Brain microvascular endothelial cell (primary cell): ENCODE measurements around the gene TRIM9.

Source experiments
- DNase-seq: peaks from one replicate; pipeline ENCODE4 v3.0.0-alpha.2; 2020
- H3K27ac ChIP-seq: fragments of 250-450 bp; sonication (Bioruptor Pico); 2 replicates; pipeline ENCODE4 v1.5.1; 2020; ENCODE audit warnings: mild to moderate bottlenecking, moderate library complexity
- H3K27me3 ChIP-seq: fragments of 250-450 bp; sonication (Bioruptor Pico); replicated peaks from 2 replicates; pipeline ENCODE4 v1.5.1; 2020; ENCODE audit warnings: mild to moderate bottlenecking
- H3K36me3 ChIP-seq: fragments of 250-450 bp; sonication (Bioruptor Pico); replicated peaks from 2 replicates; pipeline ENCODE4 v1.5.1; 2020; ENCODE audit warnings: mild to moderate bottlenecking
- H3K4me3 ChIP-seq: 2 replicates; pipeline ENCODE4 v1.5.1; 2011; ENCODE audit warnings: low read depth, mild to moderate bottlenecking, control low read depth, low read length, moderate library complexity
- in situ Hi-C: cut with HindIII; loops from 2 replicates; pipeline ENCODE4 v1.10.0; 2017; ENCODE audit warnings: low sequenced_read_pairs, low pct_ligation_motif_present
- TF ChIP-seq, protein P1 (sequence below): IDR thresholded peaks from 2 replicates; pipeline ENCODE4 v1.5.1; 2011; ENCODE audit warnings: low read depth, mild to moderate bottlenecking, moderate library complexity, low read length, control low read depth, inconsistent platforms; ENCODE audit errors: missing control alignments

TRIM9 gene

DNA sequence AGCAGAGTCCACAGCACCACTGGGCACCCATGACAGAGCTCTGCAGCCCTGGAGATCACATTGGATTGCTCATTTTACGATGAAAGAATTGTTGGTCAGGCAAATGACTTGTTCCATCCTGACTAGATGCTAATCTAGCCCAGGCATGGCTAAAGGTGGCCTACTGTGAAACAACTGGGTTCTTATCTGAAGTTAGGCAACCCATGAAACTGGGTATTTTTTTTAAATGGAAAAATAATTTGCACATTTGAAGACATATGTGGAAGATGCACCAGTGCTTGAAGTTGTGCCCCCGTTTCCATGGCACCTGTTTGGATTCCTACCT, 158.9 kb downstream of the TRIM9 start:
- DNase-seq = no peak
- H3K36me3 ChIP-seq = peaks cover 20% of the 10 kb centered on the region
- in situ Hi-C loops = no loop called here
- TF ChIP-seq, protein P1, sequence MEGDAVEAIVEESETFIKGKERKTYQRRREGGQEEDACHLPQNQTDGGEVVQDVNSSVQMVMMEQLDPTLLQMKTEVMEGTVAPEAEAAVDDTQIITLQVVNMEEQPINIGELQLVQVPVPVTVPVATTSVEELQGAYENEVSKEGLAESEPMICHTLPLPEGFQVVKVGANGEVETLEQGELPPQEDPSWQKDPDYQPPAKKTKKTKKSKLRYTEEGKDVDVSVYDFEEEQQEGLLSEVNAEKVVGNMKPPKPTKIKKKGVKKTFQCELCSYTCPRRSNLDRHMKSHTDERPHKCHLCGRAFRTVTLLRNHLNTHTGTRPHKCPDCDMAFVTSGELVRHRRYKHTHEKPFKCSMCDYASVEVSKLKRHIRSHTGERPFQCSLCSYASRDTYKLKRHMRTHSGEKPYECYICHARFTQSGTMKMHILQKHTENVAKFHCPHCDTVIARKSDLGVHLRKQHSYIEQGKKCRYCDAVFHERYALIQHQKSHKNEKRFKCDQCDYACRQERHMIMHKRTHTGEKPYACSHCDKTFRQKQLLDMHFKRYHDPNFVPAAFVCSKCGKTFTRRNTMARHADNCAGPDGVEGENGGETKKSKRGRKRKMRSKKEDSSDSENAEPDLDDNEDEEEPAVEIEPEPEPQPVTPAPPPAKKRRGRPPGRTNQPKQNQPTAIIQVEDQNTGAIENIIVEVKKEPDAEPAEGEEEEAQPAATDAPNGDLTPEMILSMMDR = no peak
- H3K4me3 ChIP-seq = no peak overlapping the region
- H3K27me3 ChIP-seq = no peaks in the 10 kb centered on the region
- no peak overlapping the region for H3K27ac ChIP-seq

DNA sequence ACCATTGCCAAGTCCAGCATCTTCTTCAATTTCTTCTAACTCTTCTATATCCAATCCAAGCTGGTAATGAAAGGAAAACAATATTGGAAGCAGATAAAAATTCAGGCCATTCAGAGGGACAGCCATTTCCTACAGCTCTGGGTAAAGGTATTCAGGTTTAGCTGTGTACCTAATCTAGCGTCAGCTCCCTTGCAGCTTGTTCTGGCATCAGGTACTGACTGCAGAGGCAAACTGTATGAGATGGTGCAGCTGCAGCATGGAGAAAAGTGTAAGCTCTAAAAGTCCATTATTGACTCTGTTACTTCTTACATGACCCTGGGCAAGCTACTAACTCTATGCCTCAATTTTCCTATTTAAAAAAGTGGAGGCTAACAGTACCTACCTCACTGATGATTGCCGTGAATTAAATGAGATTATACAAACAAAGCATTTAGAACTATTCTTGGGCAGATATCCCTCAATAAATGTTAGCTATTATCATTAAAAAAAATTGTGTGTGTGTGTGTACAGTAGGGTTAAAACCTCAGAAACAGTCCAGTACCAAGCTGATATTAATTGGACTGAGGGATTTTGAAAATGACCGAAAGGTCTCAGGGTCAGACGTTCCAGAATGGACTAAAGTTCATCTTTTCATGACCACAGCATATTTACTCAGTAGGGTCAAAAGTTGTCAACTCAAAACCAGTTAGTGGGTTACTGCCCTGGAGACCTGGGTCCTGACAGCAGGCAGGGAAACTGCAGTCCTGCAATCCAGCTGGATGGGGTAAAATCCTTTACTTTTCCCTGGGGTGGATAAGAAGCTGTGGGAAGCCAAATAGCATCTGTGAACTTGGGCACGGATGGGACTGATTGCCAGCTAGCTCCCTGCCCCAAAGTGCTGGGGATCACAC, 159.5 kb downstream of the TRIM9 start:
- in situ Hi-C loops = no loop called here
- Histone ChIP-seq H3K36me3 (peaks cover 21% of the 10 kb centered on the region), H3K27ac (no peak overlapping the region), H3K4me3 (no peak overlapping the region), H3K27me3 (no peaks in the 10 kb centered on the region)
- TF ChIP-seq, protein P1 = no peak
- no peak for DNase-seq

DNA sequence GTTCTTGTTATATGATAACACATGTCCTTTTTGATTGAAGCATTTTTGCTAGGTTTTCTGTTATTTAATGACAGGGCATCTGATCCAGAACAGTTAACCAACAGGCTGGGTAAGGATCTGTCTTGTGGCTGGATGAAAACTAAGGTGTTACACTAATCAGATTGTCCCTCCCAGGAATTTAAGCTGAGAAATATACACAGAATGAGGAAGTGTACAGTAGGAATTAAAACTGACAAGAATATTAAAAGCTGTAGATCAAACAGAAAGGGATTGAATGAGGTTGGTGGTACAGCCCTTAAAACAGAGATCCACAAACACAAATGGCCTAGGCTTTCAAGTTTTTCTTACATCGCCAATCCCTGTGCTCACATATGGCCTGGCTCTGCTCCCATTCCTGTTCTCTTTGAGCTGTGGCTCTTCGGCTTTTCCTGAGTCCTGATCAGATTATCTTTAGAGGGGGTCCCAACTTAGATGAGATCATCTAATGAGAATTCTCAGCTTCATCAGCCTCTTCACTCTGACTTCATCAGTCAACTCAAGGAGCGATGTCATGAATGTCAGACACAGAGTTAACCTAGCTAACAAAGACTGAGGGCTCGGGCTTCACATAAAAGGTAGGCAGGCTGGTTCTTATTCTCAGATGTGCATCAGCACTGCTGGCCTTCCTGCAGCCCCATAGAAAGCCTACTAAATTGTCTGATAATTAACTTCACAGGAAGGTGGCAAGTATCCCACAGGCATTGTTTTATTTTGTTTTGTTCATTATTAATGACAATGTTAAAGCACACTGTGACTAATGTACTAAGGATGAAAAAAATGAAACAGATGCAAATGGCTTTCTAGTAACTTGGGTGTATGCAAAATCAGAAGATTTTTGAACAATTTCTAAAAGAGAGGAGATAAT, 162.1 kb downstream of the TRIM9 start:
- no peak for DNase-seq
- TF ChIP-seq, protein P1 = no peak
- Histone ChIP-seq H3K27ac (no peak overlapping the region), H3K27me3 (no peaks in the 10 kb centered on the region), H3K36me3 (peaks cover 24% of the 10 kb centered on the region), H3K4me3 (no peak overlapping the region)
- in situ Hi-C loops = no loop called here

DNA sequence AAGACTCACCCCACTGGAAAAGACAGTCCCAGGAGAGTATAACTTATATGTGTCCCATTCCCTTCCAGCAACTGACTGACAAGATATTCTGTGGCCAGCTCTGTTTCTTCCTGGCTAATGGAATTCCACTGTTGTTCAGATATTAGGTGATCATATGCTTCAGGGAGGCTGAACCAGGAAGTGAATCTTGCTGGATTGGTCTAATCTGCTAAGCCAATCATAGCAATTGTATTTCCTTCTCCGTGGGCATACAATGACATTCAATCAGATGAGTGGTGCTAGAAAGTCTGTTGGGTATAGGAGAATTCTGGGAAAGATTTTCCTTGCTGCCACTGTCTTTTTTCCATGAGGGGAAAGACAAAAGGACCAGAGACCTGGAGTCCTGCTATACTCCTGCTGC, 162.7 kb downstream of the TRIM9 start:
- DNase-seq = no peak
- Histone ChIP-seq H3K36me3 (peaks cover 24% of the 10 kb centered on the region), H3K27ac (no peak overlapping the region), H3K27me3 (no peaks in the 10 kb centered on the region), H3K4me3 (no peak overlapping the region)
- in situ Hi-C loops = no loop called here
- TF ChIP-seq, protein P1 = no peak

DNA sequence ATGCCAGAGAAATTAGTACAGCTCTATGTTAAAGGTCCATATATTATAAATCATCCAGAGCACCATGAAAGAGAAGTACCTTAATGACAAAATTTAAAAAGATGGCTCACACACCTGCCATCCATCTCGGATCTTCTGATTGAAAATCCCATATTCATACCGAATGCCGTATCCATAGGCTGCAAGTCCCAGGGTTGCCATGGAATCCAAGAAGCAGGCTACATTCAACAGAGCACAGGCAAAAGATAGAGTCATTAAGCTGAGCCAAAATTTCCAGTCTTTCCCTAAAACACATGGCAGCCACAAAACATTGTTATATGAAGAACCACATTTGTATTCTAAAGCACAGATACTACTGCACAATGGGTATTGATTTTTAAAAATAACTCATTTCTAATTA, 163.3 kb downstream of the TRIM9 start:
- TF ChIP-seq, protein P1 = no peak
- Histone ChIP-seq H3K4me3 (no peak overlapping the region), H3K27me3 (no peaks in the 10 kb centered on the region), H3K27ac (no peak overlapping the region), H3K36me3 (peaks cover 24% of the 10 kb centered on the region)
- DNase-seq = no peak
- in situ Hi-C loops = no loop called here
